ENCODE results near the gene DTNBP1.

Gene DTNBP1

DNA sequence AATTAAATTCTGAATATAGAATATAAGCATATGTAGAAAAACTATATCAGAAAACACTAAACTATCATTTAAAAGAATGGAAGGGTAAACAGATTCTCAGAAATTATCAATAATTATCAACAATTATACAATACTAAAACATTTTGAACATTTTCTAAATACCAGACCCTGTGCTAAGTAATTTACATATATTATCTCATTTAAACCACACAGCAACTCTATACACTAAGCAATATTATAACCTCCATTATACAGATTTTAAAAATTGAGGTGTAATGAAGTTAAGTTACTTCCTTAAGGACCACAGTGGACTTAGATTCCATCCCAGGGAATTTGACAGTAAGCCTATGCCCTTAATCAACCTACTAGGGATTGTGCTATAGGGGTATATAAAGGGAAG, 33.3 kb downstream of the DTNBP1 start:
- no peaks in the 10 kb centered on the region for H3F3A ChIP-seq (ENCODE audit: control insufficient read depth, insufficient read depth)
- H3K4me1 ChIP-seq (ENCODE audit: control insufficient read depth, low read length) = no peaks in the 10 kb centered on the region
- no peak overlapping the region for H3K4me3 ChIP-seq (ENCODE audit: low read length)
- no peaks in the 10 kb centered on the region for H3K27me3 ChIP-seq (ENCODE audit: control insufficient read depth, low read length)
- H3K4me2 ChIP-seq (ENCODE audit: low read length) = no peak overlapping the region
- H3K79me2 ChIP-seq (ENCODE audit: control insufficient read depth, low read length) = no peaks in the 10 kb centered on the region
- peaks cover 16% of the 10 kb centered on the region for H3K36me3 ChIP-seq (ENCODE audit: control insufficient read depth, low read length)
- no peak overlapping the region for H3K27ac ChIP-seq (ENCODE audit: low read depth, low read length)
- H4K20me1 ChIP-seq (ENCODE audit: control insufficient read depth, insufficient read depth, low read depth, low read length) = no peaks in the 10 kb centered on the region
- no peak for TF ChIP-seq EZH2phosphoT487 (IDR thresholded peaks at IDR 0.05; ENCODE audit: borderline replicate concordance, low read length)
- TF ChIP-seq, protein P1, sequence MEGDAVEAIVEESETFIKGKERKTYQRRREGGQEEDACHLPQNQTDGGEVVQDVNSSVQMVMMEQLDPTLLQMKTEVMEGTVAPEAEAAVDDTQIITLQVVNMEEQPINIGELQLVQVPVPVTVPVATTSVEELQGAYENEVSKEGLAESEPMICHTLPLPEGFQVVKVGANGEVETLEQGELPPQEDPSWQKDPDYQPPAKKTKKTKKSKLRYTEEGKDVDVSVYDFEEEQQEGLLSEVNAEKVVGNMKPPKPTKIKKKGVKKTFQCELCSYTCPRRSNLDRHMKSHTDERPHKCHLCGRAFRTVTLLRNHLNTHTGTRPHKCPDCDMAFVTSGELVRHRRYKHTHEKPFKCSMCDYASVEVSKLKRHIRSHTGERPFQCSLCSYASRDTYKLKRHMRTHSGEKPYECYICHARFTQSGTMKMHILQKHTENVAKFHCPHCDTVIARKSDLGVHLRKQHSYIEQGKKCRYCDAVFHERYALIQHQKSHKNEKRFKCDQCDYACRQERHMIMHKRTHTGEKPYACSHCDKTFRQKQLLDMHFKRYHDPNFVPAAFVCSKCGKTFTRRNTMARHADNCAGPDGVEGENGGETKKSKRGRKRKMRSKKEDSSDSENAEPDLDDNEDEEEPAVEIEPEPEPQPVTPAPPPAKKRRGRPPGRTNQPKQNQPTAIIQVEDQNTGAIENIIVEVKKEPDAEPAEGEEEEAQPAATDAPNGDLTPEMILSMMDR (IDR thresholded peaks at IDR 0.05; ENCODE audit: low read depth, low read length, poor library complexity, severe bottlenecking) = no peak
- no peaks in the 10 kb centered on the region for H3K9me3 ChIP-seq (ENCODE audit: control insufficient read depth, insufficient read depth, low read length)
- no peaks in the 10 kb centered on the region for H3K9me2 ChIP-seq (replicated peaks; ENCODE audit: control insufficient read depth, low read length)

DNA sequence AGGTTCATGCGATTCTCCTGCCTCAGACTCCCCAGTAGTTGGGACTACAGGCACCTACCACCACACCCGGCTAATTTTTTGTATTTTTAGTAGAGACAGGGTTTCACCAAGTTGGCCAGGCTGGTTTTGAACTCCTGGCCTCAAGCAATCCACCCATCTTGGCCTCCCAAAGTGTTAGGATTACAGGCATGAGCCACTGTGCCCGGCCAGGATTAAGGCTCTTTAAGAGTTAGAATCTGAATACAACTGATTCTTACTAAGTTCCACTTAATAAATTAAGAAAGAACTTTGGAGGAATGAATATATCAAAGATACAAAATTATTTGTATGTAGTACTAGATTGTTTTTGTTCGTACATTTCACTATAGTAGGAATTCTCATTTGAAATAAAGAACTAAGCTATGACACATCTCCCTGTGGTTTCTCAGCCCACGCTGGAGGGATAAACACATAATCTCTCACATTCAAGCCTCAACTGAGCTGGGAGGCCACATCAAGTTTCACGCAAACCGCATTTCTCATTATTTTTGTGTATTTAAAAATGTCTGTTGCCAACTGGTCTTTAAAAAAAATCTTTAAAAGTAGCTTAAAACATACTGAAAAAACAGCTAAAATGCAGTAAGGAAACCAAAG, 34.2 kb downstream of the DTNBP1 start:
- no peak overlapping the region for H3K4me3 ChIP-seq (ENCODE audit: low read length)
- H3K79me2 ChIP-seq (ENCODE audit: control insufficient read depth, low read length) = no peaks in the 10 kb centered on the region
- H3K27ac ChIP-seq (ENCODE audit: low read depth, low read length) = no peak overlapping the region
- no peaks in the 10 kb centered on the region for H3K9me3 ChIP-seq (ENCODE audit: control insufficient read depth, insufficient read depth, low read length)
- H3F3A ChIP-seq (ENCODE audit: control insufficient read depth, insufficient read depth) = no peaks in the 10 kb centered on the region
- H3K36me3 ChIP-seq (ENCODE audit: control insufficient read depth, low read length) = peaks cover 20% of the 10 kb centered on the region
- H4K20me1 ChIP-seq (ENCODE audit: control insufficient read depth, insufficient read depth, low read depth, low read length) = no peaks in the 10 kb centered on the region
- no peak overlapping the region for H3K4me2 ChIP-seq (ENCODE audit: low read length)
- H3K4me1 ChIP-seq (ENCODE audit: control insufficient read depth, low read length) = no peaks in the 10 kb centered on the region
- no peak for TF ChIP-seq EZH2phosphoT487 (IDR thresholded peaks at IDR 0.05; ENCODE audit: borderline replicate concordance, low read length)
- TF ChIP-seq, protein P1 (IDR thresholded peaks at IDR 0.05; ENCODE audit: low read depth, low read length, poor library complexity, severe bottlenecking) = no peak
- H3K9me2 ChIP-seq (replicated peaks; ENCODE audit: control insufficient read depth, low read length) = no peaks in the 10 kb centered on the region
- no peaks in the 10 kb centered on the region for H3K27me3 ChIP-seq (ENCODE audit: control insufficient read depth, low read length)

DNA sequence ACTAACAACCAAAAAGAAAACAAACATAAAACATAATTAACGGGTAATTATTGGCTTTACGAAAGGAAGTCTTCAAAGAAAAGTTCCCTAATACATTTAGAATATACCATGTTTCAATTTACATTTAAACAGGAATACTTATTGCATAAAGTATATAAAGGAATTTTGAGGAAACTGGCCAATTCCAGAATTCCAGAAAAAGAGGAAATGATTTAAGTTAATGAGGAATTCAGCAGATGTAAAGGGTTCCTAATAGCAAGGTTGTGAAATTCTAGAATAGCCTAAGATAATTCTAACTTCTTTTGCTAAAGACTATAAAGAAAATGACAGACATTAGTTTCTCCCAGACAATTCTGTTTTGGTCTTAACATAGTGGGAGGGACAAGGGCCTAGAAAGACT, 35.0 kb downstream of the DTNBP1 start:
- no peak for TF ChIP-seq EZH2phosphoT487 (IDR thresholded peaks at IDR 0.05; ENCODE audit: borderline replicate concordance, low read length)
- TF ChIP-seq, protein P1 (IDR thresholded peaks at IDR 0.05; ENCODE audit: low read depth, low read length, poor library complexity, severe bottlenecking) = no peak
- Histone ChIP-seq H3K9me2 (replicated peaks; ENCODE audit: control insufficient read depth, low read length) (no peaks in the 10 kb centered on the region), H3K9me3 (ENCODE audit: control insufficient read depth, insufficient read depth, low read length) (no peaks in the 10 kb centered on the region), H4K20me1 (ENCODE audit: control insufficient read depth, insufficient read depth, low read depth, low read length) (peaks cover 5% of the 10 kb centered on the region), H3K27ac (ENCODE audit: low read depth, low read length) (no peak overlapping the region), H3K79me2 (ENCODE audit: control insufficient read depth, low read length) (peaks cover 5% of the 10 kb centered on the region), H3K4me1 (ENCODE audit: control insufficient read depth, low read length) (no peaks in the 10 kb centered on the region), H3K36me3 (ENCODE audit: control insufficient read depth, low read length) (peaks cover 26% of the 10 kb centered on the region), H3K27me3 (ENCODE audit: control insufficient read depth, low read length) (no peaks in the 10 kb centered on the region), H3K4me2 (ENCODE audit: low read length) (no peak overlapping the region), H3F3A (ENCODE audit: control insufficient read depth, insufficient read depth) (no peaks in the 10 kb centered on the region), H3K4me3 (ENCODE audit: low read length) (no peak overlapping the region)
